ENCODE data around the gene BPHL. TPM values are rescaled to one million over a fixed set of nuclear protein-coding genes. Genes with fewer than 3 reads are reported as not detected.
"Not testable (repeated sequence)": the region's sequence is repeated elsewhere in the genome, so short reads cannot be mapped to it uniquely, and the experiment has no call there.

Gene BPHL
- total RNA-seq, 1 experiment from 2014 or later: 36.3 TPM

DNA sequence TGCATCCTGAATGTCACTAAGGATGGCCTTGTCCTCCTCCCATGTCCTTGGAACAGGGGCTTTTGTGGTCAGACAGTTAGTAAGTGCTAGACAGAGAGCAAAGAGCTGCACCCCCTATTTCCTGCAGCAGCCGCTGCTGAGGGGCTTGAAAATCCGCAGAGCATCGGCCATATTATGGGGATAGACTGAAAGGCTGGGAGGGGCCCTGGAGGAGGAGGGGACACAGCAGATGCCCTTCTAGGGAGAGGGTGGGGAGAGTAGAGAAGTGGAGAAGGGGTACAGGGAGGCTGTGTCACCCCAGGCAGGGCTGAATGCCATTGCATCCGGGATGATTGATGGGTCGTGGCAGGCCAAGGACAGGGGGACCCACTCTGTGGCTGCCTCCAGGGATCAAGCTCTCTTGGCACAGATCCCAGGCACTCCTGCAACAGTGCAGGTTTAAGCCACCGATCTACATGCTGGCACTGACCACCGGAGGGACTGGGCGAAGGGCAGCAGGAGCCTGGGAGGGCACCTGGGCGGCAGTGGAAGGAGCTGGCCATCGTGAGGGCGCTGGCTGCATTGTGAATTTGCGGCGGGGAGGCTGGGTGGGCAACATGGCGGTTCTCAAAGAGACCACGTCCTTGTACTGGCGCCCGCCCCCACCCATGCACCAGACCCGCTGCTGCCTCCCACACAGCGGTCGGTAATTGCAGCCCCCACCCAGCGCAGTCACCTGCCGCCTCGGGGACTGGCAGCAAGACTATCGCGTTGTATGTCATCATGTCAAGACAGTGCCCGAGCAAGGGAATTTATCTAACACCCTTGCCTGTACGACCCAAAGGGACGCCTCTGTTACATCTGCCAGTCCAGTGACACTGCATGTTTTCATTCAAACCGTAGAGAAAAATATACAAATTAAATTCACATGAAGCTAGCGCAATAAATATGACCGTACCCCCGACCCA, 37.9 kb downstream of the BPHL start:
- in situ Hi-C loops (cut with HindIII; ENCODE audit: low pct_unique_long_range_greater_than_20kb, low sequenced_read_pairs); DNase-seq (ENCODE audit: low read depth, low spot score); intact Hi-C loops (cut with micrococcal nuclease; ENCODE audit: unreplicated experiment); H3K9me3 ChIP-seq (ENCODE audit: control insufficient read depth, insufficient read depth, low read depth, low read length); H3K36me3 ChIP-seq (ENCODE audit: control insufficient read depth, insufficient read depth, low read length); H3K27me3 ChIP-seq (ENCODE audit: control insufficient read depth, insufficient read depth, low read length): not testable (repeated sequence)
- Histone ChIP-seq H3K4me1 (ENCODE audit: control insufficient read depth, insufficient read depth, low read length) (peaks cover 12% of the 10 kb centered on the region), H3K27ac (ENCODE audit: low read length) (peak overlapping the region; percentile 48), H3K4me3 (ENCODE audit: low read depth in 2 of 2, low read length in 2 of 2) (peak overlapping the region; percentile 76 to 79)
- ATAC-seq: peak; percentile 39
- POLR2A ChIA-PET: interaction anchor here (0.6 to 1.1 kb wide), 4 partner anchors 53 to 95 kb away, joined by 3 to 5 read pairs (median 3); no protein-coding TSS in a partner anchor
- TSS peak; percentile 78 for BruUV-seq (replicated peaks)
- CTCF ChIA-PET: interaction anchor here (0.6 to 1.0 kb wide), 2 partner anchors 10 to 95 kb away, joined by 3 to 5 read pairs; no protein-coding TSS in a partner anchor

DNA sequence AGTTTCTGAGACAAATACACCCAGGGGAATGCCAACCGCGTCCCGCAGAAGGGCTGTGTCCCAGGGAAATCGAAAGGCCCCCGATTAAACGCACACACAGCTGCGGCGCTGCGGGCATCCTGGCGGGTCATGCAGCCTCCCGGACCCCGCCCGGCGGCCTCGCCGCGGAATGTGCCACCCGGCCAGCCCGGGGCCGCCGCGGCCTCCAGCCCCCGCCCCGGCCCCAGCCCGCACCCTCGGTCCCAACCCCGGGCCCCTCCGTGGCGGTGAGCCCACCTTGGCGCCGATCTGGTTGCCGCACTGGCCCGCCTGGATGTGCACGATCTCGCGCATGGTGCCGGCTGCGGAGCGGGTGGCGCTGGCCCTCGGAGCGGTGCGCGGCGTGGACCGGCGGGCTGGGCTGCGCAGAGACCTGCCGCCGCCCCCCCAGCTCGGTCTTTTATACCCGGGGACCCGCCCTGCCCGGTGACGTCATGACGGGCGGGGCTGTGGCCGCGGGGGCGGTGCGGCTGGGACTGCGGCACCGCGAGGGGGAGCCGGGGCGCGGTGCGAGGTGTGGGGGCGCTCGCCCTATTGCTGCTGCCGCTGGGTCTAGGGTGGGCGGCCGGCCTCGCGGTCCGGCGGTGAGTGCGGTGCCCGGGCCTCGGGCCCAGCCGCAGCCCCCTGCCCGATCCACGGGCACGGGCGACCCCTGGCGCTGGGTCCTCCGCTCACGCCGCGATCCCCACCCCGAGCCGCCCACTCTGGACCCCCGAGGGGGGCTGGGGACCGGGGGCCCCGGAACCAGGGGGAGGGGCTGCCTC, 38.8 kb downstream of the BPHL start, which contains the start of gene TUBB2A:
TSS of gene TUBB2A (minus strand) at position 414 of the 803 bp plus-strand sequence. CDS start at position 333, 81 bp downstream.
- intact Hi-C loops (cut with micrococcal nuclease; ENCODE audit: unreplicated experiment) (no loop called here), in situ Hi-C loops (cut with HindIII; ENCODE audit: low pct_unique_long_range_greater_than_20kb, low sequenced_read_pairs) (no loop called here)
- Histone ChIP-seq H3K27ac (ENCODE audit: low read length) (peak within 1 kb of the TSS; percentile 79), H3K36me3 (ENCODE audit: control insufficient read depth, insufficient read depth, low read length) (no peaks in the 10 kb centered on the region; the same call in 1 of the 2 replicates), H3K4me3 (ENCODE audit: low read depth in 2 of 2, low read length in 2 of 2) (peak within 1 kb of the TSS; percentile 76 to 79), H3K4me1 (ENCODE audit: control insufficient read depth, insufficient read depth, low read length) (peaks cover 15% of the 10 kb centered on the region), H3K9me3 (ENCODE audit: control insufficient read depth, insufficient read depth, low read depth, low read length) (no peaks in the 10 kb centered on the region), H3K27me3 (ENCODE audit: control insufficient read depth, insufficient read depth, low read length) (no peaks in the 10 kb centered on the region)
- DNase-seq (ENCODE audit: low read depth, low spot score): no peak
- ATAC-seq: peak; percentile 86
- peak; percentile 75 for TF ChIP-seq POLR2AphosphoS5 (IDR thresholded peaks at IDR 0.05; ENCODE audit: low read depth, low read length)
- TF ChIP-seq SIN3A (IDR thresholded peaks at IDR 0.05; ENCODE audit: borderline replicate concordance, insufficient read depth, low read depth, low read length): peak; percentile 64; the same call in 1 of the 2 replicates
- TF ChIP-seq, protein P1, sequence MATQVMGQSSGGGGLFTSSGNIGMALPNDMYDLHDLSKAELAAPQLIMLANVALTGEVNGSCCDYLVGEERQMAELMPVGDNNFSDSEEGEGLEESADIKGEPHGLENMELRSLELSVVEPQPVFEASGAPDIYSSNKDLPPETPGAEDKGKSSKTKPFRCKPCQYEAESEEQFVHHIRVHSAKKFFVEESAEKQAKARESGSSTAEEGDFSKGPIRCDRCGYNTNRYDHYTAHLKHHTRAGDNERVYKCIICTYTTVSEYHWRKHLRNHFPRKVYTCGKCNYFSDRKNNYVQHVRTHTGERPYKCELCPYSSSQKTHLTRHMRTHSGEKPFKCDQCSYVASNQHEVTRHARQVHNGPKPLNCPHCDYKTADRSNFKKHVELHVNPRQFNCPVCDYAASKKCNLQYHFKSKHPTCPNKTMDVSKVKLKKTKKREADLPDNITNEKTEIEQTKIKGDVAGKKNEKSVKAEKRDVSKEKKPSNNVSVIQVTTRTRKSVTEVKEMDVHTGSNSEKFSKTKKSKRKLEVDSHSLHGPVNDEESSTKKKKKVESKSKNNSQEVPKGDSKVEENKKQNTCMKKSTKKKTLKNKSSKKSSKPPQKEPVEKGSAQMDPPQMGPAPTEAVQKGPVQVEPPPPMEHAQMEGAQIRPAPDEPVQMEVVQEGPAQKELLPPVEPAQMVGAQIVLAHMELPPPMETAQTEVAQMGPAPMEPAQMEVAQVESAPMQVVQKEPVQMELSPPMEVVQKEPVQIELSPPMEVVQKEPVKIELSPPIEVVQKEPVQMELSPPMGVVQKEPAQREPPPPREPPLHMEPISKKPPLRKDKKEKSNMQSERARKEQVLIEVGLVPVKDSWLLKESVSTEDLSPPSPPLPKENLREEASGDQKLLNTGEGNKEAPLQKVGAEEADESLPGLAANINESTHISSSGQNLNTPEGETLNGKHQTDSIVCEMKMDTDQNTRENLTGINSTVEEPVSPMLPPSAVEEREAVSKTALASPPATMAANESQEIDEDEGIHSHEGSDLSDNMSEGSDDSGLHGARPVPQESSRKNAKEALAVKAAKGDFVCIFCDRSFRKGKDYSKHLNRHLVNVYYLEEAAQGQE (IDR thresholded peaks at IDR 0.05; ENCODE audit: insufficient read depth in 1 of 2, low read depth in 2 of 2, low read length in 1 of 2): no peak
- TF ChIP-seq CTCF (IDR thresholded peaks at IDR 0.05): peak; percentile 86
- no TSS peak for BruUV-seq (replicated peaks)
- ChIA-PET POLR2A (interaction anchor here (0.6 to 1.1 kb wide), 4 partner anchors 52 to 94 kb away, joined by 3 to 5 read pairs (median 3); no protein-coding TSS in a partner anchor), CTCF (interaction anchor here (0.6 to 1.0 kb wide), 2 partner anchors 9 to 94 kb away, joined by 3 to 5 read pairs; no protein-coding TSS in a partner anchor)

Data from Panc1 (cell line).